GM12878 (cell line): ENCODE data around the gene PITRM1.

Experiments
- BRCA1 ChIP-seq: IDR thresholded peaks from 2 replicates; pipeline ENCODE4 v1.6.1; 2011; ENCODE audit warnings: low read depth, low read length, improper control_type of control experiment
- CUX1 ChIP-seq: IDR thresholded peaks from 2 replicates; pipeline ENCODE4 v1.6.1; 2012; ENCODE audit warnings: improper control_type of control experiment, low read depth, low read length; ENCODE audit not compliant: insufficient replicate concordance
- JUNB ChIP-seq: IDR thresholded peaks from 2 replicates; pipeline ENCODE4 v1.6.1; 2016; ENCODE audit warnings: antibody characterized with exemption, mild to moderate bottlenecking
- MXI1 ChIP-seq: fragments of 150-350 bp; IDR thresholded peaks from 2 replicates; pipeline ENCODE4 v1.6.1; 2011; ENCODE audit warnings: low read depth, mild to moderate bottlenecking, inconsistent platforms, low read length, improper control_type of control experiment
- MYC ChIP-seq: IDR thresholded peaks from 2 replicates; pipeline ENCODE4 v1.6.1; 2011; ENCODE audit warnings: mild to moderate bottlenecking, low read length, moderate library complexity, inconsistent platforms; ENCODE audit not compliant: insufficient read depth, insufficient replicate concordance, insufficient read length, severe bottlenecking
- NR2C1 ChIP-seq: fragments of 450-650 bp; IDR thresholded peaks from 2 replicates; pipeline ENCODE4 v1.6.1; 2017; ENCODE audit warnings: antibody characterized with exemption, mild to moderate bottlenecking, moderate library complexity
- POLR2AphosphoS5 ChIP-seq: IDR thresholded peaks from 2 replicates; pipeline ENCODE4 v1.6.1; 2011; ENCODE audit warnings: mild to moderate bottlenecking, low read length, inconsistent platforms
- SIN3A ChIP-seq: IDR thresholded peaks from 2 replicates; pipeline ENCODE4 v1.6.1; 2012; ENCODE audit warnings: low read depth, low read length, improper control_type of control experiment
- ZBTB40 ChIP-seq: fragments of 450-650 bp; IDR thresholded peaks from 2 replicates; pipeline ENCODE4 v1.6.1; 2016; ENCODE audit warnings: mild to moderate bottlenecking, moderate library complexity, borderline replicate concordance
- ZNF274 ChIP-seq: IDR thresholded peaks from one replicate; pipeline ENCODE4 v1.8.0; 2011; ENCODE audit not compliant: insufficient read length, insufficient read depth
- ZZZ3 ChIP-seq: IDR thresholded peaks from 2 replicates; pipeline ENCODE4 v1.6.1; 2011; ENCODE audit warnings: low read depth; ENCODE audit not compliant: control insufficient read depth, insufficient read length

- TF ChIP-seq BRCA1 (no peak), ZNF274 (no peak), JUNB (no peak), MXI1 (no peak), POLR2AphosphoS5 (no peak), CUX1 (no peak), NR2C1 (no peak), MYC (no peak), SIN3A (no peak), ZZZ3 (no peak), ZBTB40 (no peak)
Measured at GRCh38 chr10:3146289-3146688, 26.3 kb downstream of the PITRM1 start.
